ENCODE measurements around the gene AKAP13. TPM values are rescaled to one million over a fixed set of nuclear protein-coding genes. Genes with fewer than 3 reads are reported as not detected.

AKAP13 gene
- total and polyA plus RNA-seq, 2 donors (not counting 1 experiment from before 2014, with no cell fraction given), result 73.8 to 358 TPM

DNA sequence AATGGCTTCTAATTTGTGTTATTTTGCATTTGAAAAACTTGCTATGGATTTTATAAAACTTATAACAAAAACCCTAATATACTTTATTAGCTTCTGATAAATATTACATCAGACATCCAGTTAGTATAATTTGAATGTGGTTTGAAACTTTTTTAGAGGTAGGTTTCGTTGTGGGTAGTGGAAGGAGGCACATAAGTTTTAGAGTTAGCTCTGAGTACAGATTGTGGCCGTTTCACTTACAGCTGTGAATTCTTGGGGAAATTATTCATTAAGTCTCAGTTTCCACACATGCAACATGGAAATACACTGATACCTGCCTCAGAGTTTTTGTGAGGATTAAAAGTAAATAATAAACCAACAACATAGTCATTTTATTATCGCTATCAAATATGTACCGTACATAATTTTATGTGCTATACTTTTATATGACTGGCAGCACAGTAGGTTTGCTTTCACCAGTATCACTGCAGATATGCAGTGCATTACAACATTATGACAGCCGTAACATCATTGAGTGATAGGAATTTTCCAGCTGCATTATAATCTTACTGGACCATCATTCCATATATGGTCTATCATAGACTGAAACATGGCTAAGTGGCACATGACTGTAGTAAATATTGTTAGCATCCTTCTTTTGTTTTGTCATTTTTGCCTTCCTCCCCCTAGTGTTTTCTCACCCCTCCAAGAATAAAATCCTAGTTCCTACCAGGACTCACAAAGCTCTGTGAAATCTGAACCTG, 175.6 kb downstream of the AKAP13 start:
- ATAC-seq (ENCODE audit: low read depth), result no peak
- intact Hi-C loops (cut with micrococcal nuclease), result no loop called here
- ChIA-PET POLR2A (interaction anchor here (1.6 kb wide), 1 partner anchor 25 kb away, joined by 4 read pairs; no protein-coding TSS in a partner anchor), CTCF (interaction anchor here (0.6 to 1.8 kb wide), 8 partner anchors 12 to 266 kb away, joined by 3 to 5 read pairs (median 3); no protein-coding TSS in a partner anchor)
- Histone ChIP-seq H3K27ac (ENCODE audit: low read length in 2 of 2) (no peak overlapping the region), H4K20me1 (ENCODE audit: control insufficient read depth, insufficient read depth, low read length, poor library complexity, severe bottlenecking) (peaks cover 7% of the 10 kb centered on the region), H3K9ac (ENCODE audit: low read length) (no peak overlapping the region), H3K4me1 (ENCODE audit: control insufficient read depth in 2 of 2, insufficient read depth in 2 of 2, low read length in 2 of 2) (peaks cover 17% of the 10 kb centered on the region in 2 donors), H3K36me3 (replicated peaks in 1 of 2; ENCODE audit: control extremely low read depth in 1 of 2, control insufficient read depth in 1 of 2, extremely low read depth in 1 of 2, insufficient read depth in 2 of 2, low read length in 1 of 2) (peaks cover 3 to 25% of the 10 kb centered on the region in 2 experiments), H3K9me3 (ENCODE audit: control extremely low read depth in 1 of 3, control insufficient read depth in 2 of 3, insufficient read depth in 1 of 3, low read length in 2 of 3) (no peaks in the 10 kb centered on the region), H2AFZ (ENCODE audit: insufficient read depth, low read depth, low read length, poor library complexity, severe bottlenecking) (no peak overlapping the region), H3K4me2 (replicated peaks; ENCODE audit: low read depth, low read length, poor library complexity, severe bottlenecking) (no peak overlapping the region), H3K4me3 (ENCODE audit: control extremely low read depth in 1 of 5, extremely low read depth in 1 of 5, insufficient read depth in 1 of 5, low read depth in 2 of 5, low read length in 4 of 5) (peak overlapping the region in 1 of 5 experiments; percentile 41), H3K27me3 (replicated peaks in 1 of 4; ENCODE audit: control extremely low read depth in 1 of 4, control insufficient read depth in 3 of 4, insufficient read depth in 4 of 4, low read length in 3 of 4) (no peaks in the 10 kb centered on the region), H3K79me2 (ENCODE audit: control insufficient read depth, insufficient read depth, low read length) (peaks cover 35% of the 10 kb centered on the region)
- no peak for DNase-seq
- H3K4me1 Mint-ChIP-seq, result peaks cover 26% of the 10 kb centered on the region
- H3K4me3 Mint-ChIP-seq, result peak overlapping the region; percentile 50
- no peaks in the 10 kb centered on the region for H3K9me3 Mint-ChIP-seq (ENCODE audit: insufficient read depth)
- no peak for TF ChIP-seq EZH2 (IDR thresholded peaks at IDR 0.05; ENCODE audit: borderline replicate concordance, insufficient read depth, low read depth, low read length, poor library complexity, severe bottlenecking)
- TF ChIP-seq CTCF (IDR thresholded peaks at IDR 0.05), result no peak
- no CpG with 5 or more reads among the region's 5 CpGs for WGBS (ENCODE audit: insufficient coverage)
- no peaks in the 10 kb centered on the region for H3K27me3 Mint-ChIP-seq
- H3K27ac Mint-ChIP-seq, result peak overlapping the region; percentile 0

GRCh38 chr15:85556618-85556895, 176.2 kb downstream of the AKAP13 start:
- POLR2A ChIA-PET, result no interaction called here
- H3K4me3 ChIP-seq (ENCODE audit: control extremely low read depth in 1 of 5, extremely low read depth in 1 of 5, insufficient read depth in 1 of 5, low read depth in 2 of 5, low read length in 4 of 5), result peak overlapping the region in 1 of 5 experiments; percentile 41
- no peaks in the 10 kb centered on the region for H3K9me3 Mint-ChIP-seq (ENCODE audit: insufficient read depth)

More at GRCh38 chr15:85556618-85556895, 176.2 kb downstream of the AKAP13 start:
- Mint-ChIP-seq H3K27ac (peak overlapping the region; percentile 0), H3K27me3 (no peaks in the 10 kb centered on the region), H3K4me3 (no peak overlapping the region), H3K4me1 (peaks cover 26% of the 10 kb centered on the region)
- H2AFZ ChIP-seq (ENCODE audit: insufficient read depth, low read depth, low read length, poor library complexity, severe bottlenecking), result no peak overlapping the region
- no CpG with 5 or more reads among the region's 2 CpGs for WGBS (ENCODE audit: insufficient coverage)
- no peaks in the 10 kb centered on the region for H3K9me3 ChIP-seq (ENCODE audit: control extremely low read depth in 1 of 3, control insufficient read depth in 2 of 3, insufficient read depth in 1 of 3, low read length in 2 of 3)
- DNase-seq, result no peak
- intact Hi-C loops (cut with micrococcal nuclease), result no loop called here
- H3K36me3 ChIP-seq (replicated peaks in 1 of 2; ENCODE audit: control extremely low read depth in 1 of 2, control insufficient read depth in 1 of 2, extremely low read depth in 1 of 2, insufficient read depth in 2 of 2, low read length in 1 of 2), result peaks cover 3 to 20% of the 10 kb centered on the region in 2 experiments
- ATAC-seq (ENCODE audit: low read depth), result no peak
- H3K4me1 ChIP-seq (ENCODE audit: control insufficient read depth in 2 of 2, insufficient read depth in 2 of 2, low read length in 2 of 2), result peaks cover 17% of the 10 kb centered on the region in 2 donors
- peaks cover 35% of the 10 kb centered on the region for H3K79me2 ChIP-seq (ENCODE audit: control insufficient read depth, insufficient read depth, low read length)
- no peaks in the 10 kb centered on the region for H3K27me3 ChIP-seq (replicated peaks in 1 of 4; ENCODE audit: control extremely low read depth in 1 of 4, control insufficient read depth in 3 of 4, insufficient read depth in 4 of 4, low read length in 3 of 4)
- CTCF ChIA-PET, result interaction anchor here (0.6 to 1.8 kb wide), 8 partner anchors 13 to 113 kb away, joined by 3 to 5 read pairs (median 3); no protein-coding TSS in a partner anchor
- H4K20me1 ChIP-seq (ENCODE audit: control insufficient read depth, insufficient read depth, low read length, poor library complexity, severe bottlenecking), result peaks cover 7% of the 10 kb centered on the region
- H3K27ac ChIP-seq (ENCODE audit: low read length in 2 of 2), result no peak overlapping the region
- no peak overlapping the region for H3K4me2 ChIP-seq (replicated peaks; ENCODE audit: low read depth, low read length, poor library complexity, severe bottlenecking)
- TF ChIP-seq EZH2 (IDR thresholded peaks at IDR 0.05; ENCODE audit: borderline replicate concordance, insufficient read depth, low read depth, low read length, poor library complexity, severe bottlenecking), result no peak
- no peak for TF ChIP-seq CTCF (IDR thresholded peaks at IDR 0.05)
- no peak overlapping the region for H3K9ac ChIP-seq (ENCODE audit: low read length)

Data from B cell (primary cell).